HG03469 (cell line): ENCODE measurements around the gene SLC37A1.

Experiments
- ATAC-seq: cut with Tn5 transposase; IDR thresholded peaks from one replicate; pipeline ENCODE4 v1.9.1; 2021; ENCODE audit warnings: mild to moderate bottlenecking, moderate library complexity, moderate number of reproducible peaks; ENCODE audit not compliant: unreplicated experiment

SLC37A1 gene

DNA sequence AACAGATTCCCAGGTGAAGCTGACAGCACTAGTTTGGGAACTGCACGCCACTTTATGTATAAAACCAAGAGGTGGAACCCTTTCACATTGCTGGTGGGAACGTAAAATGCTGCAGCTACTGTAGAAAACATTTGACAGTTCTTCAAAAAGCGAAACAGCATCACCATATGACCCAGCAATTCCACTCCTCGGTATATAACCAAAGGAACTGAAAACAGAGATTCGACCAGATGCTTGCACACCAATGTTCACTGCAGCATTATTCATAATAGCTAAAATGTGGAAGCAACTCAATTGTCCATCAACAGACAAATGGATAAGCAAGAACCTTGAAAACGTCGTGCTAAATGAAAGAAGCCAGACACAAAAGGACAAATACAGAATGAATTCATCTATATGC, 35.1 kb upstream of the SLC37A1 start:
- no peak for ATAC-seq

- ATAC-seq: no peak
These were observed 34.1 kb upstream of the SLC37A1 start for GRCh38 chr21:42479582-42479981.

GRCh38 chr21:42480736-42481135, 32.9 kb upstream of the SLC37A1 start:
- no peak for ATAC-seq

GRCh38 chr21:42481169-42481568, 32.5 kb upstream of the SLC37A1 start:
- ATAC-seq: no peak

- no peak for ATAC-seq
These were observed 28.7 kb upstream of the SLC37A1 start for GRCh38 chr21:42484966-42485365.

- ATAC-seq: no peak
These were observed 27.6 kb upstream of the SLC37A1 start for GRCh38 chr21:42486072-42486471.

GRCh38 chr21:42486531-42486930, 27.1 kb upstream of the SLC37A1 start:
- no peak for ATAC-seq

- no peak for ATAC-seq
These were observed 24.6 kb upstream of the SLC37A1 start for GRCh38 chr21:42489006-42489563.

GRCh38 chr21:42489991-42490390, 23.7 kb upstream of the SLC37A1 start:
- ATAC-seq: no peak

DNA sequence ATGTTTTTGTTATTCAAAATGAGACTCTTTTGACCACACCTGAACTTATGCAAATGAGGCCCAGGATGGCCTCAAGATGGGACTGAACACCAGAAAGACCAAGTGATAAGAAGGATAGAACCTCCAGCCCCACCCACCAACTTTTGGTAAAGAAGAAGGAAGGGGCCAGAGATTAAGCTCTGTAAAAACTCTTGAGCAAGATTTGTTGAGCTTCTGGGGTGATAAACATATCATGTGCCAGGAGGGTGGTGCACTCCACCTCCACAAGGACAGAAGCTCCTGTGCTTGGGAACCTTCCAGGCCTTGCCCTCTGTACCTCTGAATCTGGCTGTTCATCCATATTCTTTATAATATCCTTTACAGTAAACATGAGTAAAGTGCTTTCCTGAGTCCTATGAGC, 22.9 kb upstream of the SLC37A1 start:
- ATAC-seq: no peak

DNA sequence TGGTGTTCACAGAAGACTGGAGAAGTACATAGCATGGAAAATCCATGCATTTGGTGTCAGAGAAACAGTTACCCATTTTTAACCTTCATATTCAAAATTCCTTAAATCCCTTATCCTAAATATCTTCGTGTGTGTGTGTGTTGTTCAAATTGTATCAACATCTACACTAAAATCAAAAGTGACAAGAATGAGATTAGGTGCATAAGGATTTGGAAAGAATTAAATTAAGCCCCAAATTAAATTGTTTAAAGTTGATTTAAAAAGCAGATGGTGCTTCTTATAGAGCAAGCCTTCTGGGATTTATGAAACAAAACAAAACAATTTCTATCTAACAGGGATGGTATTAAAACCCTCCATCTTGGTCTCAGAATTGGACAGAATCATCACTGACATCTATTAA, 22.3 kb upstream of the SLC37A1 start:
- ATAC-seq: no peak

- ATAC-seq: no peak
These were observed 21.5 kb upstream of the SLC37A1 start for GRCh38 chr21:42492201-42492600.

DNA sequence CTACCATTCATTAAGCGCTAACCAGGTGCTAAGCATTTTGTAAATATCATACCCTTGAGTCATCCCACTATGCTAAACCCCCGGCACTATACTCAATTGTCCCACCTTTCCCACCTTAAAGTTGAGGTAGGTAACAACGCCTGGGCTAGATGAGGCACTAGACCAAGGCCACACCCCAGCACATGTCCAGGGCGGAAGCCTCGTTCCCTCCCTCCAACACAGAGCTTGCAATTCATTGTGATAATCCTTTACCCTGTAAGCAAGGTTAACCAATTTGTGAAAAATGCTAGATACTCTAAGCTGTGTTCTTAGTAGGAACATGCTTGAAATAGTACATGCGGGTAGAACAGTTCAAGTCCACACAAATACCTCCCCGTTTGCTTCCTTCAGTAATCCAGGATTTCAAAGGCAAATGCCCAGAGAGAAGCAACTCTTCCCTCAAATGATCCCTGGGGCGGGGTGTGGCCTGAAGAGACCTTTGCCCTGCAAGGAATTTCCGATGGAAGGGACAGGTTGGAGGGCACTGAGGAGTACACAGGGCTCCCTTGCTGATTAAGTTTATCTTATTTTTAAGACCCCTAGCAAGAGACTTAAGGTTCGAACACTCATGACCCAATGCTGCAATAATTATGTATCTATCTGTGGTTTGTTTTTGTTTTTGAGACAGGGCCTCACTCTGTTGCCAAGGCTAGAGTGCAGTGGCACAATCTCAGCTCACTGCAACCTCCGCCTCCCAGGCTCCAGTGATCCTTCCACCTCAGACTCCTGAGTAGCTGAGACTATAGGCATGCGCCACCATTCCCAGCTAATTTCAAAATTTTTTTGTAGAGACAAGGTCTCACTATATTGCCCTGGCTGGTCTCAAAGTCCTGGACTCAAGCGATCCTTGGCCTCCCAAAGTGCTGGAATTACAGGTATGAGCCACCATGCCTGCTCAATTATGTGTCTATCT, 20.3 kb upstream of the SLC37A1 start:
- no peak for ATAC-seq

- ATAC-seq: no peak
These were observed 18.6 kb upstream of the SLC37A1 start for GRCh38 chr21:42495027-42495426.

DNA sequence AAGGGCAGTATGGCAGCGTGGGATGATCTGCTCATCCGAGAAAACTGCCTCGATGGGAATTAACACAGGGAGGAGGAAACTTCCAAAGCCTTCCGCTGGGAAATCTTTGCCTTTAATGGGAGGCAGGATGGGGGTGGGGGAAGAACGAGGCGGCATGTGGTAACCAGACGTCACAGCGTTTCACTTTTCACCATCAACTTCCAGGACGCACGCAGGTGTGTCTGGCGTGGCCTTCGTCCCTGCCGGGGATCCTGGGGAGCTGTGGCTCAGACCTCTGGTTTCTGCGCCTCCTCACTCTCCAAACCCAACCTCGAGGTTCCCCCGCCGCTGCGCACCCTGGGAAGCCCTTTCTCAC, 17.9 kb upstream of the SLC37A1 start:
- no peak for ATAC-seq

GRCh38 chr21:42496120-42496838, 17.4 kb upstream of the SLC37A1 start, which contains the start of gene RSPH1:
TSS of gene RSPH1 (minus strand) at chr21:42496224. CDS start at chr21:42496186, 38 bp downstream.
- peak; percentile 95 for ATAC-seq

- ATAC-seq: no peak
These were observed 16.8 kb upstream of the SLC37A1 start for GRCh38 chr21:42496839-42497202.

GRCh38 chr21:42498012-42498411, 15.6 kb upstream of the SLC37A1 start:
- ATAC-seq: no peak

GRCh38 chr21:42499444-42500112, 14.1 kb upstream of the SLC37A1 start:
- no peak for ATAC-seq

DNA sequence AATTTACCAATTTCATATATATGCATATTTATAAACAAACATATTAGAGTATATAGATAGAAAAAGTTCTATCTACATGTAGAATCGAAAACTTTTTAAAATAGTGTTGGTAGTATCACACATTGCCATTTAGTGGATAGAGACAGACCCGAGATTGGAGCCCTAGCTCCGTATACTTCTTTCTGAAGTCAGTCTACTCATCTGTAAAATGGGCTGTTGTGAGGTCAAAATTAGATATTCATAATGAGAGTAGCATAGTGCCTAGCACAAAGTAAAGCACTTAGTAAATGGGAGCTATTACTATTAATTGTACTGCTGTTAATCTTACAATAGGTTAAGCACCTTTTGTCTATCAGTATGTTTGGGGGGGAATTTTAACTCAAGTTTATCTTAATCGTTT, 13.4 kb upstream of the SLC37A1 start:
- no peak for ATAC-seq

- ATAC-seq: no peak
These were observed 12.9 kb upstream of the SLC37A1 start for GRCh38 chr21:42500736-42501135.
